HG03565 (cell line): Measurements from ENCODE around the gene KRTAP3-2.

Experiments
- ATAC-seq: cut with Tn5 transposase; IDR thresholded peaks from one replicate; pipeline ENCODE4 v1.9.1; 2021; ENCODE audit warnings: mild to moderate bottlenecking, moderate library complexity; ENCODE audit not compliant: unreplicated experiment

KRTAP3-2 gene

GRCh38 chr17:40974366-40974765, 25.3 kb downstream of the KRTAP3-2 start:
- ATAC-seq = no peak

GRCh38 chr17:40967582-40967981, 32.1 kb downstream of the KRTAP3-2 start:
- ATAC-seq = no peak

DNA sequence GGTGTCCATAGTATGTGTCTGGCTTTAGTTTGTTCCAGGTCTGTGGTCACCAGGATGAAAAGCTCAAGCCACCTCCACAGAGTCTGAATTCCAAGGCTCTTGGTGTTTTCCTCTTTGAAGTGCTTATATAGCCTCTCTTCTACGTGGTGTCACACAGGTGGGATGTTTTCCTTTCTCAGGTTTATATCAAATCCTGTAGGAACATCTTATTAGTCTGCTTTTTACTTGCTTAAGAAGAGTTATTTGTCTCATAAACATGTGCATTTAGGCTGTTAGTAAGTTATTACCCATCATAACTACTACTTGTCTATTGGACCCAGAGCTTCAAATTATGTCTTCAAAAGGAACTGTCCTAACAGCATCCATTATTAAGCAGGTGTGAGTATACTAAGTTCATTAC, 32.9 kb downstream of the KRTAP3-2 start, which contains the start of gene KRT39:
Gene KRT39, minus strand, starts transcription at position 101 of the 400 bp plus-strand sequence. Its CDS starts 92 bp downstream, at position 9.
- ATAC-seq = no peak

DNA sequence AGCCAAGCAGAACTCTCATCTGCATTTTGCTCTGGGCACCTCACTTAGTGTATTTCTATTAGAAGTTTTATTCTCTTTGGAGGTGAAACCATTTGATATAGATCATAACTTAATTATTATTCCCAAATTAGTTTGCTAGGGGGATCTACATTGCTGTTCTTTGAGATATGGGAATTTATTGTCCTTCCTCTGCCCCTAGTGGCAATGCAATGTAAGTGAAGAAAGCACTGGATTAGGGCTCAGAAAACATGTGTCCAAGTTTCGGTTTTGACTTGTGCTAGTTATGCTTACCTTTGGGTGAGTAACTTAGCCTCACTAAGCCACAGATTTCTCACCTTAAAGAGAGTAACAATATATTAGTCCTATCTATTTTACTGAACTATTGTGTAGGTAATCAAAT, 35.9 kb downstream of the KRTAP3-2 start:
- ATAC-seq = no peak

DNA sequence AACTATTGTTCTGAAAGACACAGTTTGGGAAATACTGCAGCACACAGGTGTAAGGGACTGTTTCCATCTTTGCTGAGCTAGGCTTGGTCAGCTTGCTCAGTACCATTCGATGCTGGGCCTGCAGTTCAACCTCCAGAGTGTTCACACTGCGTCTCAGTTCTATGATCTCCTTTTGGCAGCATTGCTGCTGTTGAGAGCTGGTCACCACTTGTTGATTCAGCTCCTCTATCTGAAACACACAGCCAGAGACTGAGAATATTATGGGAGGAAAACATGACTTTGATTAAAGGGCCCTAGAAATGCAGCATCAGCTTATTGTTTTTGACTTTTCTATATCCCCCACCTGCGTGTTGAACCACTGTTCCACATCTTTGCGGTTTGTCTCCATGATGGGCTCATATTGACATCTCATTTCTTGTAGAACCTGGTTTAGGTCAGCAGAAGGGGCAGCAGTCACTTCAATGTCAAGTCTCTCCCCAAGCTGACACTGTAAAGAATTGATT, 37.6 kb downstream of the KRTAP3-2 start:
- no peak for ATAC-seq

DNA sequence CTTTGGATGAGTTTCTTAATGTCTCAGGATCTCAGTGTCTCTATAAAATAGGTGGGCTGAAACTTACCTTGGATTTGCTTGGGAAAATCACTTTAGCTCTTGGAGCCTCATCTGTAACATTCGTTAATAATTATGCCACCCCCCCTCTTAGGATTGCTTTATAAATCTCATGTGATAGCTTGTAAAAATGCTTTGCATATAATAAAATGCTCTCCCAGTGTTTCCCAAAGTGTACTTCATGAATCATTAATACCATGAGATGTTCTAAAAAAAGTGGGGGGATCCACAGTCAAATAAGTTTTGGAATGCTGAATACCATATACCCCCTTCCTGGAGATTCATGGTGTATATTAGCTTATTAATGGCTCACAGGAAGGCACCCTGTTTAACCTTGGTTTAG, 38.1 kb downstream of the KRTAP3-2 start:
- ATAC-seq = no peak

- ATAC-seq = no peak
Measured at GRCh38 chr17:40960144-40960543, 39.6 kb downstream of the KRTAP3-2 start.

GRCh38 chr17:40958086-40958953, 41.4 kb downstream of the KRTAP3-2 start:
- ATAC-seq = no peak

DNA sequence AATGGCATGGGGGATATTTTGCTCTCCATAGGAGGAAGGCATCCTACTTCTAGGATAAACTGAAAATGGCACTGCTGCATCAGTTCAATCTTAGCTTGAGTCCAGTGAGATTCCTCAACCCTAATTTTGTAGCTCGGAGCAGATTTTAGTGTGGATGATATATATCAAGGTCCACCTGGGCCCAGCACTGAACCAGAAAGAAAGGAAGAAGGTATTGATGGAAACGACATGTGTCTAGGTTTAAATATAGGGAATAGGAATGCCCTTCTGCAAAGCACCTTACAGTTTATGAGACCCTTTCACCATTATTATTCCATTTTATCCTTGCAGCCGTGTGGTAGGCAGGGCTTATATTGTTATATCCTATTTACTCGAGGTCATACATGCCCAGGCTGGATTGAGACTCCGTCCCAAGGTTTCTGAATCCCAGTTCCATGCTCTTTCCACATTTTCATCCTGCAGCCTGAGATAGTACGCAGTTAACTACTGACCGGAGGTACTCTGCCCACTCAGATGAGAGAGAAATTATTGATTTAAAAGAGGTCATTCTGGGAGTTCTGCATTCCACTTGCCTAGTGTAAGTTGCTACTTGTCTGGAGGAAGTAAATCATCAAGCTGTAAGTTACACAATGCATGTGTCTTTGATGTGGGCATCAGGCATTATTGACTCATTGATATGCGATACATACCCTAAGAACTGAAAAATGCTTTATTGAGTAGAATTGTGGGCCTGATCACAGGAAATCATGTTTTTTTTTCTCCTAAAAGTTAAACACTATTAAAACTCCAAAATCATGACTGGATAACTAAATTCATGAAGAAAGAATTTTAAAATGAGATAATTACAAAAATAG, 43.1 kb downstream of the KRTAP3-2 start:
- ATAC-seq = no peak

DNA sequence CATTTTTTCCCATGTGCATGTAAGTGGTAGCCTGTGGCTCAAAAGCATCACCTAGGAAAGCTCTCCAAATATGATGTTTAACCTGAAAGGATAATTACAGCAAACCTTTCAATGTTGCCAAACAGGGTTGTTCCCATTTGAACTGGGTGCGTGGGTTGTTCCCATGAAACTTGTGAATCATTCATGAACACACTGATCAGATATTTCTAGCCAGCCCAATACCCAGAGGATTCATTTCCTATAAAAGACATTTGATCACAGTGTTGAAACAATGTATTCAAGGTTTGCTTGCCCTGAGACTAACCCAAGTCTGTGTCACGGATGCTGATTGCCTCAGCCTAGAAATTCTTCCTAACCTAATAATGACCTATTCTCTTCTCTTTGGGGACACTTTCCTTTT, 45.8 kb downstream of the KRTAP3-2 start:
- no peak for ATAC-seq

DNA sequence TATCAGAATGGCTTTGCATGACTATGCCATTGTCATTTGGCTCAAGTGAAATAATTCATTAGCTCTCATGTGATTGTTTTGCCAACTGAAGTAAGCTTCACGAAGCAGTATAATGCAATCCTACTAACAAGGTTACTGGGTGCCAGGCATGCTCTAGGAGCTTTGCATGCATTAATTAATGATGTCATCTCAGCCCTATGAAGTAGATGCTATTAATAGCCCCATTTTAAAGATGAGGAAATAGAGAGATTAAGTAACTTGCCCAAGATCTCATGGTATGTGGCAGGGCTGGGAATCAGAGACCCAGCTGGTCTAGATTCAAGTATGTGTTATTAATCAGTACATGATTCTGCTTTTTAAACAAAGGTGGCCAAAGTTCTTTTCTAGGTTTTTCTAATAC, 47.0 kb downstream of the KRTAP3-2 start:
- ATAC-seq = no peak

DNA sequence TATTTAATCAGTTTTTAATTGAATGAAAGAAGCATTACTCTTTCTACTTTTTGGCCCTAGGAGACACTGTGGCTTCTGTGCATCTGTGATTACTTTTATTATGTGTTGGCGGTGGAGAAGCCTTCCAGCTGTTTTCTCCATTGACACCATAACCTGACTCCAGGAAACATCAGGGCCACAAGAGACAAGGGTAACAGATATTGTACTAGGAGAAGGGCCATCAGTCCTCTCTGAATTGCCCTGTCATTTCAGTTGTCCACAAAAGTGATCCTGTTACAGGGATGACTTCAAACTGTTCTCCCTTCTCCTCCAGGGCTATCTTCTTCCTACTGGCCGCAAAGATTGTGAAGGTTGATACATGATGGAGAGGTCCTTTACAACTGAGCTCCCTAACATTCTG, 47.6 kb downstream of the KRTAP3-2 start:
- ATAC-seq = no peak

GRCh38 chr17:40951011-40951622, 48.6 kb downstream of the KRTAP3-2 start:
- no peak for ATAC-seq

- no peak for ATAC-seq
Measured at GRCh38 chr17:40950176-40950575, 49.5 kb downstream of the KRTAP3-2 start.

- ATAC-seq = no peak
Measured at GRCh38 chr17:40949418-40949817, 50.3 kb downstream of the KRTAP3-2 start.
